ENCODE data around the gene ARAP3.
A peak's percentile ranks its signal among the peaks of the same experiment; 100 is the strongest.

ARAP3 gene

DNA sequence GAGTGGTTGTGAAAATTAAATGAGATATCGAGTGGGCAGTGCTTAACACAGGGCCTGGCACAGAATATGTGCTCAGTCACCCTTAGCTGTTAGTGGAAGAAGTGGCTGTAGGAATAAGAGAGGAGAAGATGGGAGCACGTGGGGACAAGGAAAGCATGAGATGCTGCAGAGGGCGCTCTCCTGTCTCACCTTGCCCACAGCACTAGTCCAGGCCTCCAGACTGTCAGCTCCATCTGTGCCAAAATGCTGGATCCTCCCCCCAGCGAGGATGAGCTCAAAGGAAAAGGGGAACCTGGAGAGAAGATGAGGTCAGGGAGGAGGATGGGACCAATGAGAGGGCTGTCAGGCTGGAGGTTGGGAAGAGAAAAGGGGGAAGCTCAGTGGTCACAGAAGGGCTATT is 12.5 kb downstream of the ARAP3 start:
- no peak for DNase-seq

DNA sequence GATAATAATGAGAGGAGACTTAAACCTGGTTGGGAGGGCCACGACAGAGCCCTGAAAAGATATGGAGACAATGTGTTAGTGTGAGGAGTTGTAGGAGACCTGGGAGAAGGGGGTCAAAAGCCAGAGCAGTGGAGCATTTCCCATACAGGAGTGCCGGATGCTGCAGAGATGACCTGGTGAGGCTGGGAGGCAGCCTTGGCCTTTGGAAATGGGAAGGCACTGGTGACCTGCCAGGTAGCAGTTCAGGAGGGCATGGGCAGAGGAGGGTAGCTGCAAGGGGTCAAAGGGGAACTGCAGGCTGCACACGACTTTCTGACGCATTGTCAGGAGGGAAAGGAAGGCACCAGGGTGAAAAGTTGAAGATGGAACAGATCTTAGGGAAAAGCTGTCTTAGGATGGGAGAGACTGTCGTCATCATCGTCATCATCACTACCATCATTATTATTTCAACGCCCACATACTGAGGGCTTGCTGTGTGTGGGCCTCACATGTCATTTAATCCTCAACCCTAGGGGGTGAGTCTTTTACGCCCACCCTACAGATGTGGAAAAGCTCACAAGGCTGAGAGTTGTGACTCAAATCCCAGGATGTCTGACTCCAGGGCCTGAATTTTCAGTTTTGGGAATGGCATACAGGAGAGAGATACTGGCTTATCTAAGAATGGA is 13.3 kb downstream of the ARAP3 start:
- no peak for DNase-seq

DNA sequence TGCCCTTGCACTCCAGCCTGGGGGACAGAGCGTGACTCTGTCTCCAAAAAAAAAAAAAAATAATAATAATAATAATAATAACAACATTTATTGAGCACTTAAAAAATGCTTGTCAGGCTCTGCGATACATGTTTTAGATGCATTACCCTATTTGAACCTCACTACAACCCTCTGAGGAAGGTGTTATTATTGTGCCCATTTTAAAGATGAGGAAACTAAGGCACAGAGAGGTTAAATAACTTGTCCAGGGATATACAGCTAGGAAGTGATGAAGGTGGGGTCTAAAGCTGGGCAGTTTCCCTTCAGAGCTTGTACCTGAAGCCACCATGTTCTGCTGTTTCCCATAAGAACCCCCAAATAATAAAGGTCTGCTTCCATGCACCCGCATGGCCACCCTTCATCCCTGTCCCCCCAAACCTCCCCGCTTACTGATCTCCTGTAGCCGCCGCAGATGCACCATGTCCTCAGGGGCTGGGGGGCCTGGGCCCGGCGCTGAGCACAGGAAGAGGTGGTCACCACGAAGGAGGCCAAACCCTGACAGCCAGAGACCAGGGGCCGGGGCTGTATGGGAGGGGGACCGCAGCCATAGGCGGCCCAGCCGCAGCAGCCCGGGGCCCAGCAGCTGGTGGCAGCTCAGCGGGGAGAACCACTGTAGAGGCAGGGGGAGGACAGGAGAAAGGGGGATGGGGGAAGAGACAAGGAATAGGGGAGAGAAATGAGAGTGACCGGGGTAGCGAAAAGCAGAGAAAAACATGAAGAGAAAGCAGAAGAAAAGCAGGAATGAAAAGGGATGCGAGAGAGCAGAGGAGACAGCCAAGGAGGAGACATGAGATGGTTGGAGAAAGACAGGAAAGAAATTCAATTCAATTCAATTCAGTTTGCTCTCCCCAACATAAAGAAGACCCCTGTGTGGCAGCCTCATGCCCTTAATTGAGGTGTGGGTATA is 15.8 kb downstream of the ARAP3 start:
- DNase-seq: no peak

DNA sequence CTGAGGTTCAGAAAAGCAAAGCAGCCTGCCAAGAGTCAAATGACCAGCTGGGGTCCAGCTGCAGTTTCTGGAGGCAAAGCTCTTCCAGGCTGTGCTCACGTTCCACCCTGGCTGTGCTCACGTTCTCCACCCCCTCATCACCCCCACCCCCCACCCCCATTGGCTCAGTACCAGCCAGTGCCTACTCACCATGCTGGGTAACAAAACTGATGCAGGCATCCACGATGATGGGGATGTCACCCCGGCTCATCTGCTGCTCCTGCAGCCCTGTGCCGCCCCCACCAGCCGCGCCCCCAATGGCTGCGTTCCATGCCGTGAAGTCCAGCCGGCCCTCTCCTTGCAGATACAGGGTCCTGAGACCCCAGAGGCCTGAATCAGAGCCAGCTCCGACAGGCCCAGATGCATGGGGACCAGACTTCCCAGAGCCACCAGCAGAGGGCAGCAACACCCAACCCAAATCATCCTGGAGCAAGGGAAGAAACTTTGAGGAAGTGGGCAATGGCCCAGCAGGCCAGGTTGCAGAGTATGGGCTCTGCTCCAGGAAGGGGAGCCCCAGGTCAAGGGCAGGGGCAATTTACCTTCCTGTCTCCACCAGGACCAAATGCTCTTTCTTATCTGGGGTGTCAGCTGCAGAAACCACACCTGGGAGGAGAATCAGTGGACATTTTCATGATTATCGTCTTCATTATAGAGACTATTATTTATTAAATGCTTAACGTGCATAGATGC is 17.1 kb downstream of the ARAP3 start:
- peak; percentile 64 for DNase-seq

DNA sequence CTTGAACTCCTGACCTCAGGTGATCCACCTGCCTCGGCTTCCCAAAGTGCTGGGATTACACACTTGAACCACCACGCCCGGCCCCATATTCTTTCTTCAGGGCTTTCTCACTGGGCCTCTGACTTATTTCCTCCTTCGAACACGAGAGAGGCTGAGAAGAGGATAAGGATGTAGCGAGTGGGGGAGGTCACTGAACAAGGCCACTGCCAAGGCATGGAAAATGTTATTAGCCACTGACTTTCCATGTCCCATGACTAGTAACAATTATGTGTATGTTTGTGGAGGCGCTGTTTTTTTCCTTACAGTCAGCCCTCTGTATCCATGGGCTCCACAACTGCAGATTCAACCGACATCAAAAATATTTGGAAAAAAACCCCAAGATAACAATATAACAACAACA is 18.5 kb downstream of the ARAP3 start:
- no peak for DNase-seq

DNA sequence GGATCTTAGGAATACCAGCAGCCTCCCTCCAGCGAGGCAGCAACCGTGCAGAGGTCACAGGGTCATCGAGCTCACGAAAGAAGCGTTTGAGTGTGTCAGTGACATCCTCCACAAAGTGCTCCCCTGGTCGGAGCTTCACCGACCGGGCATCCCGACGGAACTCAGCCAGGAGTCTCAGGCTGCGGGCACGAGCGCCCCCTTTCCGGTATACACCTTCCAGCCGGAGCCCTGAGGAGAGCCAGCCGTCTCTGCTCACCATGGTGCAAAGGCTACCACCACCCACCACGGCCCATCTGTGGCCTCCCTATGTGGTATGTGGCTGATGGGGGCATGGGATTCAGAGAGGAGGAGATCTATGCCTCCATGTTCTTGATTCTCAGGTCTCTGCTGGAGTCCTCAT is 20.0 kb downstream of the ARAP3 start:
- DNase-seq: no peak

DNA sequence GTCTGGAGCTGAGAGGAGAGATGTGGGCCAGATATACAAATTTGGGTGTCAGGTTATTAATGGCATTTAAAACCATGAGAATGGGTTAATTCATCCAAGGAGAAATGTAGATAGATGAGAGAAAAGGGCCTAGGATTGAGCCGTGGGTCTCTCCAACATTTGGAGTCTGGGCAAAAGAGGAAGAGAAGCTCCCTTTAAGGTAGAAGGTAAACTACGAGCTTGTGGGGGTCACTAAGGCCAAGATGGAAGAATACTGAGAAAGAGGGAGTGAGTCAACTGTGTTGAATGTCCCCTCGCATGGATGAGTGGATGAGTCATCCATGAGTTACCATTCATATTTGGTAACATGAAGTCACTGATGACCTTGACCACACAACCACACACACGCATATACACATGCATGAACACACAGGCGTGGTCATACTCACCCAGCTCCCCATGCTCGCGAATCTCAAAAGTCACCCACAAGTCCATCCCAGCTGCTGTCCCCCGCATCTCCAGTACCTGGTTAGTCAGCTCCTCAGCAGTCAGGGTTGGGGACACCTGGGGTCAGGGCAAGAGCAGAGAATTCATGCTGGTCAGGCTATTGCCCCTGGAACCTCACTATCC is 24.0 kb downstream of the ARAP3 start:
- DNase-seq: no peak

DNA sequence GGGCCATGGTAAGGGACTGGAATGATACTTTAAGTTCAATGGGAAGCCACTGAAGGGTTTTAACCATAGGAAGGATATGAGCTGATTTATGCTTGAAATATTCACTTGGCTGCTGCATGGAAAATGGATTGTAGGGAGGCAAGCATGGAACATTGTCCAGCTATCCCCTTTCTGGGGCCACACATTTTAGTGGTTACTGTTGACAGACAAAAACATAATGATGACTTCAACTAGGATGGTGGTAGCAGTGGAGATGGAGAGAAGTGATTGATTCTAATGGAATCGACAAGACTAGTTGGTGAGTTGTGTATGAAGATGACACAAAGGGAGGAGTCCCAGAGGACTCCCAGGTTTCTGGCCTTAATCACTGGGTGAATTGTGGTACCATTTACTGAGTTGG is 24.6 kb downstream of the ARAP3 start:
- no peak for DNase-seq

DNA sequence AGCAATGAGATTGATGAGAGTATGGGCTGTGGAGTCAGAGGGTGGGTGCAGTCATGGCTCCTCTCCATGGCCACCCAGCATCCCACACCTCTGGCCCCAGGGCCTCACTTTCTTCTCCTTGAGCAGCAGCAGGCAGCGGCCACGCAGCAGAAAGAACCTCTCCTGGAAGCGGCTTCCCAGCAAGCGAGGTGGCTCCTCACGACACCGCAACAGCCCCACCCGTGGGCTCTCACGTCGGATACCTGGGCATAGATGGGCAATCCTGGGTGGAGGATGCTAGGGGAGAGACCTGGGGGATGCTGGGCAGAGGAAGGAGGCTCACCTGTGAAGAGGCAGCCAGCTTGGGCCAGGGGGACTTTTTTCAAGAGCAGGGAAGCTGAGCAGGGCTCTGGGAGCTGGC is 25.6 kb downstream of the ARAP3 start:
- no peak for DNase-seq

DNA sequence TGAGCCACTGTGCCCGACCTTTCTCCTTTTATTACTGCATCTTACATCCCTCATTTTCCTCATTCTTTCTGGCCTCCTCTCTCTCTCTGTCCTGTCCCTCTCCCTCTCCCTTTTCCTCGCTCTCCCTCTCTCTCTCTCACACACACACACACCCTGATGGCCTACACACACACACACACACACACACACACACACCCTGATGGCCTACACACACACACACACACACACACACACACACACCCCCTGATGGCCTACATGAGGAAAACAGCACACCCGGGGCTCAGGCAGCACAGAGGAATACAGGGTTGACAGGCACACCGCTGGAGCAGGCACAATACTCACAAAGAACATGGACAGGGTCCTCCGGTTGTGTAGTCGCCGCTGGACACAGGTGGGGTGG is 27.0 kb downstream of the ARAP3 start:
- DNase-seq: no peak

DNA sequence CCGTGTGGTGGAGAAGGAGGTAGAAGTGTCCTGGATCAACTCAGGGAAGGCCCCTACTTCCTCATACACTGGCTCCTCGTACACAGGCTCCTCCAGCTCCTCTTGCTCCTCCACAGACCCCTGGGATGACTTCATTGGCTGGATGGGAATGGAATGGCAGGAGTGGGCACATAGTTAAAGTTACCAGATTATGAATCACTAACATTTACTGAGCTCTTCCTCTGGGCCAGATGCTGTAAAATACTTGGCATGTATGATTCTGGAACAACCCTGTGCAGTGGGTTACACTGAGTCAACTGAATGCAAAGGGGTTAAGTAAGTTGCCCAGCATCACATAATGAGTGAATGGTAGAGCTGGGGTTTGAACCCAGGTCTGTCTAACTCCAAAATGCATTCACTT is 27.7 kb downstream of the ARAP3 start:
- no peak for DNase-seq

DNA sequence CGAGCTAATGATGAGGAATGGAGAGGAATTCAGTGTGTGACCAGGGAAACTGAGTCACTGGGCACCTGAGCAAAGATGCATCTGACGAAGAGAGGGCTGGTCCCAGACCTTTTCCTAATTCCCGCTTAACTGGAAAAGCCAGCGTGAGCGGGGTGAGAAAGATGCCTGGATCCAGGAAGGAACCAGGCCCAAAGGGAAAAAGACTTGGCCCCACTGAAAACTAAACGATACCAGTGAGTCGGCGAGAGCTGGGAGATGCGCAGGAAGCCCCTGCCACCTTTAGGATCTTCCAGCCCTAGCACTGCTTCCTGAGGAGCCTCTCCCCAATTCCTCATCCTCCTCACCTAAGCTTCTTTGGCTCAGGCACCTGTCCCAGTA is 30.3 kb downstream of the ARAP3 start:
- DNase-seq: no peak

DNA sequence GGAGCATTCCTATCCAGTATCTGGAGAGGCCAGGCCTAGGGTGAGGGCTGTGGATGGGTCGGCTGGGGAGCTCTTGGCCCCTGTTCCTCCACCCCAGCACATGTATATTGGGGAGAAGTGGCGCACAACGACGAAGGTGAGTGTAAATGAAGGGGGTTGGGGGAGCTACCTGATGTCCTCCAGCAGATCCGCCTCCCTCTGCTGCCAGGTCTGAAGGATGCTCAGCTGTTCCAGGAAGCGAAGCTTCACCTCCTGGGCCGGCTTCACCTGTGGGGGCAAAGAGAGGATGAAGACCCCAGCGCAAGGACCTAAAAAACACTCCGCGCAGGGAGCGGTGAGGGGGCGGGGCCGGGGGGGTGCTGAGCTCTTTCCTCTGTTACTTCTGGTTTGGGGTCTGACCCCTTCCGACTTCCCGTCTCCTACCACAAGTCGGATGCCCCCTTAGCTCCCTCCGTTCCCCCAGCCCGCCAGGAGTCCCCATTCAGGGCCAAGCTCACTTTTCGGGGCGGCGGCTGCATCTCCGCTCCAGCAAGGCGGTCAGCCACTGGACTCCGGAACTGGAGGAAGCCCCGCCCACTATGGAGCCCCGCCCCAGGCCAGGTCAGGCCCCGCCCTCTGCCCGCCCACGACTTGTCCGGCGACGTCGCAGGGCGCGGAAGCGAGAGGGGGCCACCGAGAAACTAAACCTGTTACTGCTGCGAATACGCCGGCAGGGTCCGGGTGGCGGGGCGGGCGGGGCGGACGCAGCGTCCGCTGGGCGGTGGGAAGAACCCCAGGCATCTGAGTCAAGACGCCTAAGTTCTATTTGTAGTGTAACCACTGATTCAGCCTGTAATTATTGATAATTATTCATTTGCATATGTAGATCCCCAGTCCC is 30.9 kb downstream of the ARAP3 start, which contains the start of gene FCHSD1:
TSS of gene FCHSD1 (minus strand) at position 568 of the 877 bp plus-strand sequence. CDS start at position 518, 50 bp downstream.
- DNase-seq: peak; percentile 85

DNA sequence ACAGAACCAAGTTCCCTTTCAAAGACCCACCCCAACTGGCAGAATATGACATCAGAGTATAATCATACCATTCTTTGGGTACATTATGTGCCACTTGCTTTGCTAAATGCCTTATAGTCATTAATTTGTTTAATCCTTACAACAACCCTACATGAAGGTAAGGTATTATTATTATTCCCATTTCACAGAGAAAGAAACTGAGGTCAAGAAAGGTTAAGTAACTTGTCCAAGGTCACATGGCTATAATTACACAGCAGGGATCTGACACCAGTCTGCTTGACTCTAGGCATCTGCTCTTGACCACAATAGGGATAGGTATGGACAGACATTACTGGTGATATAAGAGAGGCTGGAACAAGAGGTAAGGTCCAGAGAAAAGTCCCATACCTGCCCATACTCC is 32.1 kb downstream of the ARAP3 start:
- DNase-seq: no peak

DNA sequence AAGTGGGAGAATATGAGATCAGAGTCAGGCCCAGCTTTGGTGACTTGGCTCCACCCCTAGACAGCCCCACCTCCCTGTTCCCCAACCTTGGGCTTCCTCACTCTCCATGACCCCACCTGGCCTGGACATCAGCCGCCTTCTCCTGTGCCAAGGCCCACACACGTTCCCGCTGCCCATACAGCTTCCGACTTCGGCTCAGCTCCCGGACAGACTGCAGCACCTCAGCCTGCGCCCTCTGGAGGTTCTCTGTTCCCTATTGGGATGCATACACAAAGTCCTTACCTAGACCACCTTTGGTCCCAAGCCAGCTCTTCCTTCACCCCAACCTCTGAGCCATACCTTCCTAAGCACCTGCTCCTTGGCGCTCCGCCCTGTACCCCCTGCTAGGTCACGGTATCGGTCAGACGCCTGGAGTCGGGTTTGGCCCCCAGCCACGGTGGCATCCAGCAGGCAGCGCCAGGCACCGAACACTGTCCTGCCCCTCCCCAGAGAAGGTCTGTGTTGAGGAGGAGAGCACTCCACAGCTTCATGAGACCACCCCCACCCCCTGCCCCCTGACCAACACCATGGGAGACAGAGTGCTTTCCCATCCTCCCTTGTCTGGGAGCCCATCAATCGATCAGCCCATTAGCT is 32.9 kb downstream of the ARAP3 start:
- DNase-seq: no peak

DNA sequence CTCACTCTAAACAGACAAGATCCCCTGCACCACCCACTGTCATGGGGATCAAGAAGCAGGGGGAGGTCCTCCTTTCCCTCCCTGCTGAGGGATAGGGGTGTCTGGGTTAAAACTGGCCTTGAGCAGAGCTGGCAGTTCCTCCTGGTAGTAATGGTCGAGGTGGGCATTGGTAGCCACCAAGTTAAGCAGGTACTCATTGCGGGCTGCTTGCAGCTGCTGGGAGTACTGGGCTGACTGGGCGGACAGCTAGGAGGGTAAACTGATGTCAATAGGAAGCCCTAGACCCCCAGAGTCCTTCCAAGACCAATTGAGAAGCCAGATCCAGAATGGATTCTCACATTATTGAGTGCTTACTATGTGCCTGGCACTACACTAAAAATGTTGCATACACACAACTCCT is 34.2 kb downstream of the ARAP3 start:
- DNase-seq: no peak

DNA sequence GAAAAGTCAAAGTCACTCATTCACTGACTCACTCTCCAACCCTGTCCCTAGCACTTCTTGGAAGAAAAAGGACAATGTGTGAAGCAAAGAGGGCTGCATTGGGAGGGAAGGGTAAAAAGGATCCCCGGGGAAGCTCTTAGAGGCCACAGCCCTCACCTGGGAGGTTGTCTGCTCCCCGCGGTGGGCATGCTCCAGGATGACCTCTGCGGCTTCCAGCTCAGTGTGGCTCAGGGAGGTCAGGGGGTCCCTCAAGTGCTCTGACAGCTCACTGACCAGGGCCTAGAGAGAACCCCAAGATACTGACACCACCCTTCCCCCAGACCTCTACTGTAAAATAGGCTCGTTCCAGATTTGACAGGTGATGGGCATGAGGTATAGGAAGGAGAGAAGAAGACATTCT is 34.8 kb downstream of the ARAP3 start:
- no peak for DNase-seq

DNA sequence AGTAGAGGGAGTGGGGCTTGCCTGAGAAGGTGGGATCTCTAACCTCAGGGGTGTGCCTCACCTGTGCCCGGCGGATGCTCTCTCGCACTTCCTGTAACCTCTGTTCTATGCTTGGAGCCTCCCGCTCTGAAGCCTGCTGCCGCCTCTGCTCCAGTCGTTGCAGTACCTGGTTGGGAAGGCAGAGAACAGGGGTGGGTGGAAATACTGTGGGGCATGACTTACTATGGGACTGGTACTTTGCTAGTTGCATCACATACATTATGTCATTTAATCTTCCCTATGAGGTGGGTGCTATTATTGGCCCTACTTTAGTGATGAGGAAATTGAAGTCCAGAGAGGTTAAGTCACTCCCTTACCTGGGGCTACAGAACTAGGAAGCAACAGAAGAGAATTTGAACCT is 36.0 kb downstream of the ARAP3 start:
- DNase-seq: no peak

DNA sequence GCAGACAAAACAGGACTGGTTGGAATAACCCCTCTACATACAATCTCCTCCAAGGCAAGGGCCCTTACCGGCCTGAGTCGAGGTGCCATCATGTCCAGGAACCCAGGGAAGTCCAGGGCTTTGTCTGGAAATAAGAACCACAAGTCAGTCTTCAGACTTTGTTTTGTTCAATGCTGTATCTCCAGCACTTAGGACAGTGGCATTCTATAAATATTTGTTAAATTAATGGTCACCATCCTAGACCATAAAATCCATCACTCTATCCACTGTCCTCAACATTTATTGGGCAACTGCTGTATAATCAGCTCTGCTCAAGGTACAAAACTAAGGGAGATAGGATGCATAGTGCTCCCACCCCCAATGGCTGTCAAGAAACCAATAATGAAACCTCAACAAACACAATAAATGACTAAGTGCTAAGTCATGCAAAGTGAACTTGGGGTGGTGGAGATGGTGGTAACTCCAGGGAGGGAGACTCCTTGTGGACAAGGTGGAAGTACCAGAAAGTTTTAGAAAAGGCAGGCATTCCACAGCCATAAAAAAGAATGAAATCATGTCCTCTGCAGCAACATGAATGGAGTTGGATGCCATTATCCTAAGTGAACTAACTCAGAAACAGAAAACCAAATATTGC is 40.3 kb downstream of the ARAP3 start:
- no peak for DNase-seq

DNA sequence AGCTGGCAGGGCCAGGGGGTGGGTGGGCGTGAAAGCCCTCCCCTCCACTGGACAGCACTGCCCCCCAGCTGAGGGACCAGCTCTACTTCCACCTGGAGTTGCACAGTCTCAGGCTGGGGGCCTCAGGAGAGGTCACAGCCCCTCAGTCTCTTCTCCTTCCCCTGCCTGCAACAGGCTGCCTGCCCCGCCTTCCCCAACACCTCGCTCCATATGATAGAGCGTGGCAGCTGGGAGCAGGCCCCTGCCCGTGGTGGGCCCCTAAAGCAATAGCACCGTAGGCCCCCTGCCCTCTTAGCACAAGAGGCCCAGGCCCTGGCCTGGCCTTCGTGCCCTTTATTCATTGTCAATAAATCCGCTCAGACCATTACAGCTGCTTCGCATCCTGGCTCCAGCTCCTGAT is 41.3 kb downstream of the ARAP3 start:
- no peak for DNase-seq

DNA sequence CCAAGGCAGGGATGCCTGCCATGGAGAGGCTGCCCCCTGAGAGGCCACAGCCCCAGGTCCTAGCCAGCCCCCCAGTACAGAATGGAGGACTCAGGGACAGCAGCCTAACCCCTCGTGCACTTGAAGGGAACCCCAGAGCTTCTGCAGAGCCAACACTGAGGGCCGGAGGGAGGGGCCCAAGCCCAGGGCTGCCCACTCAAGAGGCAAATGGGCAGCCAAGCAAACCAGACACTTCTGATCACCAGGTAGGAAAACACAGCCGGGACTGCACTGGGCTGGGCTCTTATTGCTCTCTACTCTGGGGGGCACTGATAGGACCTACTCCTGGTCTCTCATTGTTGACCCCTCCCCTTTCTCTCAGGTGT is 42.0 kb downstream of the ARAP3 start:
- no peak for DNase-seq

All from midbrain (tissue), 1 donor.